ENCODE measurements around the gene EPHA3. TPM values are rescaled to one million over a fixed set of nuclear protein-coding genes. Genes with fewer than 3 reads are reported as not detected.

Gene EPHA3
- total RNA-seq = not detected

GRCh38 chr3:89107461-89108290 lies at the start of gene EPHA3:
TSS of gene EPHA3 (plus strand) at chr3:89107621. CDS start at chr3:89107749, 128 bp downstream.
- Histone ChIP-seq H3K9me3 (ENCODE audit: low read depth, low read length) (no peaks in the 10 kb centered on the region), H3K4me3 (ENCODE audit: low read length) (no peak within 1 kb of the TSS), H3K27me3 (ENCODE audit: insufficient read depth, low read length) (peaks cover 16% of the 10 kb centered on the region), H3K4me1 (ENCODE audit: insufficient read depth, low read length) (no peaks in the 10 kb centered on the region)

- no peak overlapping the region for H3K4me3 ChIP-seq (ENCODE audit: low read length)
- H3K9me3 ChIP-seq (ENCODE audit: low read depth, low read length) = no peaks in the 10 kb centered on the region
- H3K27me3 ChIP-seq (ENCODE audit: insufficient read depth, low read length) = no peaks in the 10 kb centered on the region
- no peaks in the 10 kb centered on the region for H3K4me1 ChIP-seq (ENCODE audit: insufficient read depth, low read length)
Measured at GRCh38 chr3:89058371-89058770, 49.0 kb upstream of the EPHA3 start.

- no peak overlapping the region for H3K4me3 ChIP-seq (ENCODE audit: low read length)
- H3K4me1 ChIP-seq (ENCODE audit: insufficient read depth, low read length) = no peaks in the 10 kb centered on the region
Measured at GRCh38 chr3:89059211-89059925, 48.1 kb upstream of the EPHA3 start.

GRCh38 chr3:89061259-89061658 lies 46.2 kb upstream of the EPHA3 start:
- Histone ChIP-seq H3K4me1 (ENCODE audit: insufficient read depth, low read length) (no peaks in the 10 kb centered on the region), H3K9me3 (ENCODE audit: low read depth, low read length) (no peaks in the 10 kb centered on the region), H3K27me3 (ENCODE audit: insufficient read depth, low read length) (no peaks in the 10 kb centered on the region), H3K4me3 (ENCODE audit: low read length) (no peak overlapping the region)

More at GRCh38 chr3:89059211-89059925, 48.1 kb upstream of the EPHA3 start:
- Histone ChIP-seq H3K27me3 (ENCODE audit: insufficient read depth, low read length) (no peaks in the 10 kb centered on the region), H3K9me3 (ENCODE audit: low read depth, low read length) (no peaks in the 10 kb centered on the region)

GRCh38 chr3:89067736-89068135 lies 39.7 kb upstream of the EPHA3 start:
- Histone ChIP-seq H3K4me1 (ENCODE audit: insufficient read depth, low read length) (no peaks in the 10 kb centered on the region), H3K4me3 (ENCODE audit: low read length) (no peak overlapping the region), H3K9me3 (ENCODE audit: low read depth, low read length) (no peaks in the 10 kb centered on the region), H3K27me3 (ENCODE audit: insufficient read depth, low read length) (no peaks in the 10 kb centered on the region)

GRCh38 chr3:89072642-89073041 lies 34.8 kb upstream of the EPHA3 start:
- H3K4me3 ChIP-seq (ENCODE audit: low read length) = no peak overlapping the region
- no peaks in the 10 kb centered on the region for H3K9me3 ChIP-seq (ENCODE audit: low read depth, low read length)
- H3K4me1 ChIP-seq (ENCODE audit: insufficient read depth, low read length) = no peaks in the 10 kb centered on the region
- no peaks in the 10 kb centered on the region for H3K27me3 ChIP-seq (ENCODE audit: insufficient read depth, low read length)

- Histone ChIP-seq H3K9me3 (ENCODE audit: low read depth, low read length) (no peaks in the 10 kb centered on the region), H3K4me3 (ENCODE audit: low read length) (no peak overlapping the region), H3K4me1 (ENCODE audit: insufficient read depth, low read length) (no peaks in the 10 kb centered on the region), H3K27me3 (ENCODE audit: insufficient read depth, low read length) (no peaks in the 10 kb centered on the region)
Measured at GRCh38 chr3:89079944-89080343, 27.5 kb upstream of the EPHA3 start.

- Histone ChIP-seq H3K27me3 (ENCODE audit: insufficient read depth, low read length) (no peaks in the 10 kb centered on the region), H3K4me1 (ENCODE audit: insufficient read depth, low read length) (no peaks in the 10 kb centered on the region), H3K4me3 (ENCODE audit: low read length) (no peak overlapping the region)
Measured at GRCh38 chr3:89087851-89088250, 19.6 kb upstream of the EPHA3 start.

GRCh38 chr3:89098173-89098572 lies 9.2 kb upstream of the EPHA3 start:
- H3K4me3 ChIP-seq (ENCODE audit: low read length) = no peak overlapping the region
- no peaks in the 10 kb centered on the region for H3K27me3 ChIP-seq (ENCODE audit: insufficient read depth, low read length)
- no peaks in the 10 kb centered on the region for H3K9me3 ChIP-seq (ENCODE audit: low read depth, low read length)
- H3K4me1 ChIP-seq (ENCODE audit: insufficient read depth, low read length) = no peaks in the 10 kb centered on the region

More at GRCh38 chr3:89087851-89088250, 19.6 kb upstream of the EPHA3 start:
- H3K9me3 ChIP-seq (ENCODE audit: low read depth, low read length) = no peaks in the 10 kb centered on the region

- Histone ChIP-seq H3K4me3 (ENCODE audit: low read length) (no peak overlapping the region), H3K4me1 (ENCODE audit: insufficient read depth, low read length) (no peaks in the 10 kb centered on the region), H3K27me3 (ENCODE audit: insufficient read depth, low read length) (no peaks in the 10 kb centered on the region), H3K9me3 (ENCODE audit: low read depth, low read length) (no peaks in the 10 kb centered on the region)
Measured at GRCh38 chr3:89098964-89099585, 8.3 kb upstream of the EPHA3 start.

GRCh38 chr3:89101251-89101650 lies 6.2 kb upstream of the EPHA3 start:
- Histone ChIP-seq H3K4me1 (ENCODE audit: insufficient read depth, low read length) (no peaks in the 10 kb centered on the region), H3K27me3 (ENCODE audit: insufficient read depth, low read length) (no peaks in the 10 kb centered on the region), H3K4me3 (ENCODE audit: low read length) (no peak overlapping the region), H3K9me3 (ENCODE audit: low read depth, low read length) (no peaks in the 10 kb centered on the region)

- Histone ChIP-seq H3K9me3 (ENCODE audit: low read depth, low read length) (no peaks in the 10 kb centered on the region), H3K4me3 (ENCODE audit: low read length) (no peak overlapping the region), H3K27me3 (ENCODE audit: insufficient read depth, low read length) (peaks cover 2% of the 10 kb centered on the region), H3K4me1 (ENCODE audit: insufficient read depth, low read length) (no peaks in the 10 kb centered on the region)
Measured at GRCh38 chr3:89101921-89102320, 5.5 kb upstream of the EPHA3 start.

GRCh38 chr3:89104499-89104898 lies 2.9 kb upstream of the EPHA3 start:
- H3K27me3 ChIP-seq (ENCODE audit: insufficient read depth, low read length) = peaks cover 13% of the 10 kb centered on the region
- H3K4me3 ChIP-seq (ENCODE audit: low read length) = no peak overlapping the region
- H3K9me3 ChIP-seq (ENCODE audit: low read depth, low read length) = no peaks in the 10 kb centered on the region
- no peaks in the 10 kb centered on the region for H3K4me1 ChIP-seq (ENCODE audit: insufficient read depth, low read length)

GRCh38 chr3:89105503-89105902 lies 1.9 kb upstream of the EPHA3 start:
- Histone ChIP-seq H3K27me3 (ENCODE audit: insufficient read depth, low read length) (peaks cover 15% of the 10 kb centered on the region), H3K4me1 (ENCODE audit: insufficient read depth, low read length) (no peaks in the 10 kb centered on the region), H3K9me3 (ENCODE audit: low read depth, low read length) (no peaks in the 10 kb centered on the region), H3K4me3 (ENCODE audit: low read length) (no peak overlapping the region)

GRCh38 chr3:89108291-89108550 lies 800 bp downstream of the EPHA3 start:
- H3K9me3 ChIP-seq (ENCODE audit: low read depth, low read length) = no peaks in the 10 kb centered on the region
- no peak overlapping the region for H3K4me3 ChIP-seq (ENCODE audit: low read length)
- H3K4me1 ChIP-seq (ENCODE audit: insufficient read depth, low read length) = no peaks in the 10 kb centered on the region

More at GRCh38 chr3:89108291-89108550, 800 bp downstream of the EPHA3 start:
- peaks cover 16% of the 10 kb centered on the region for H3K27me3 ChIP-seq (ENCODE audit: insufficient read depth, low read length)
